ENCODE results near the gene LRRC58.
"Not testable (repeated sequence)": the region's sequence is repeated elsewhere in the genome, so short reads cannot be mapped to it uniquely, and the experiment has no call there.

Gene LRRC58

DNA sequence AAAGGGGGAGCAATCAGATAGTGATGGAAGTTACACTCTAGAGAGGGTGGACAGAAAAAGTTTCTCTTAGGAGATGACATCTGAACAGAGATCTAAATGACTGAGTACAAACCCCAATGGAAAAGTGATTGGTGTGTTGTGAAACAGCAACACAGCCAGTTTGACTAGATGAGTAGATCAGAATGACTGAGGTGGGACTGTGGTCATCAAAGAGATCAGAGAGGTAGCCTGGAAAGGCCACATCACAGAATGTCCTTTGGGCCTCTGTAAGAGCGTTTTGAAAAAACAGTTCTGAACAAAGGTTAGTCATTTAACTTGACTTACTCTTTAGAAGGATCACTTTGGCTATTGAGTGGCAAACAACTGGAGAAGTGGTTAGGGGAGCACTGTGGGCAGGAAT, 10.6 kb downstream of the LRRC58 start:
- DNase-seq: peak; percentile 6 to 7

- no peak for DNase-seq
Measured at GRCh38 chr3:120332646-120333045, 16.5 kb downstream of the LRRC58 start.

DNA sequence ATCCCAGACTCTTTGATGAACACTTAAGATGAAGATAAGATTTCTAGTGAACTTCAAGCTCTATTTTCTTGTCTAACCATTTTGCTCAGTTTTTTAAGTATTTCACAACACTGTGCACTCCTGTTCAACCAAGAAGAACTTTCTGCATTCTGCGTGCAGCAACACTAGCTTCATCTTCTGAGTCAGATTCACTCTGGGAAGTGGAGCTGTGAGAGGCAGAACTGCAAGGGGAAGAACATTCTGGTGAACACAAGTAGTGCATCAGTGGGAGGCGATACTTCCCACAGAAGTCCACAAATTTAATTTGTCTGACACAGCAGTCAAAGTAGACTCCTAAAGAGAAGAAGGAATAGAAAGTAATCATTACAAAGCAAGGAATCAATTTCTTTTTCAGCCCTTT, 18.1 kb downstream of the LRRC58 start:
- no peak for DNase-seq

- no peak for DNase-seq
Measured at GRCh38 chr3:120326784-120327183, 22.4 kb downstream of the LRRC58 start.

DNA sequence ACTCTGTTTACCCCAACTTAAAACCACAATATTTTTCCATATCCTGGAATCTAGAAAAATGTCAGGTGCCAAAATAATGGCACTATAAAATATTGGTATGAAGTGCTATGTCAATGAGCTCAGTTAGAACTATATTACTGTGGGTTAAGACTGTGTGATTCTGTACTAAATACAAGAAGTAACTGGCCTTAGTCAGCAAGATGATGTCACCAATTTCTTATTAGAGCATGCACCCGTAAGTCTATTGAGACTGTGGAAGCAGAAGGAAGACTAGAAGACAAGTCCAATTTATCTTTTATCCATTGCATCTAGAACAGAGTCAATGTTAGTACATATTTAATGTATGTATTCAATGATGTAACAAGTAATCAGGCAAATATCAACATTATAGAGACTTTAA, 25.0 kb downstream of the LRRC58 start:
- DNase-seq: no peak

DNA sequence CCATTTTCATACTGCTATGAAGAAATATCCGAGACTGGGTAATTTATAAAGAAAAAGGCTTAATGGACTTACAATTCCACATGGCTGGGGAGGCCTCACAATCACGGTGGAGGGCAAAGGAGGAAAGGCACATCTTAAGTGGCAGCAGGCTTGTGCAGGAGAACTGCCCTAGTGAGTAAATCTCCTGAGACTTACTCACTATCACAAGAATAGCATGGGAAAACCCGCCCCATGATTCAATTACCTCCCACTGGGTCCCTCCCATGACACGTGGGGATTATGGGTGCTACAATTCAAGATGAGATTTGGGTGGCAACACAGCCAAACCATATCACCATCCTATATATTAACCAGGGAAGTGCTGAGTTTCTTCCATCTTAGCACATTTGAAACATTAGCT, 25.4 kb downstream of the LRRC58 start:
- DNase-seq: peak in 1 of 2 donors; percentile 9

- DNase-seq: no peak
Measured at GRCh38 chr3:120311863-120312794, 37.0 kb downstream of the LRRC58 start.

DNA sequence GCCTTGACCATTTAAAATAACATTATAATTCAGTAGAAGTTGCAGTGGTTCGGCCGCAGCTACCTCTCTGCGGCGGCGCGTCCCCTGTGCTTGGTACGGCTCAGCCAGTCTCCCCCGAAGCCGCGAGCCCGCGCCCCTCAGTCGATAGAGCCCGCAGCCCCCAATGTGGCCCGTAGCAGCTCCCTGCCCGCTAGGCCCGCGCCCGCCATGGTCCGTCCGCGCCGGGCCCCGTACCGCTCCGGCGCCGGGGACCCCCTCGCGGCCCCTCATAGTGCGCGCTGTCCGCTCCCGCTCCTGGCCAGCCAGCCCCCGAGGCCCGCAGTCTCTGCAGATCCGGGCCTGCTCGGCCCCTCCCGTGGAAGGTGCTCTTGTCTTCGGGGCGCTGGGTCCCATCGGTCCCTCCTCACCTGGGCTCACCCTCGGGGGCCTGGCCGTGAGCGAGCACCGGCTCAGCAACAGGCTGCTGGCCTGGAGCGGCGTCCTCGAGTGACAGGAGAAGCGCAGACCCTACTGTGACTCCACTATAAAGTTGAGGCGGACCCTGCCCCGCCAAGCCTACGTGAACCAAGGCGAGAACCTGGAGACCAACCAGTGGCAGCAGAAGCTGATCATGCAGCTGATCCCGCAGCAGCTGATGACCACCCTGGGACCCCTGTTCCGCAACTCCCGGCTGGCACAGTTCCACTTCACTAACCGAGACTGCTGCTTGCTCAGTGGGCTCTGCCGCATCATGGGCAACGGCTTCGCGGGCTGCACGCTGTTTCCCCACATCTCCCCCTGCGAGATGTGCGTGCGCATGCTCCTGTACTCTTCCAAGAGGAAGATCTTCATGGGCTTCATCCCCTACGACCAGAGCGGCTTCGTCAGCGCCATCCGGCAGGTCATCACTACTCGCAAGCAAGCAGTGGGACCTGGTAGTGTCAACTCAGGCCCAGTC, 42.4 kb downstream of the LRRC58 start:
- DNase-seq: no peak

GRCh38 chr3:120304616-120305015, 44.5 kb downstream of the LRRC58 start:
- DNase-seq: no peak

GRCh38 chr3:120302361-120302760, 46.8 kb downstream of the LRRC58 start:
- no peak for DNase-seq

GRCh38 chr3:120300971-120301370, 48.2 kb downstream of the LRRC58 start:
- DNase-seq: no peak

- DNase-seq: no peak
Measured at GRCh38 chr3:120299403-120299802, 49.8 kb downstream of the LRRC58 start.

DNA sequence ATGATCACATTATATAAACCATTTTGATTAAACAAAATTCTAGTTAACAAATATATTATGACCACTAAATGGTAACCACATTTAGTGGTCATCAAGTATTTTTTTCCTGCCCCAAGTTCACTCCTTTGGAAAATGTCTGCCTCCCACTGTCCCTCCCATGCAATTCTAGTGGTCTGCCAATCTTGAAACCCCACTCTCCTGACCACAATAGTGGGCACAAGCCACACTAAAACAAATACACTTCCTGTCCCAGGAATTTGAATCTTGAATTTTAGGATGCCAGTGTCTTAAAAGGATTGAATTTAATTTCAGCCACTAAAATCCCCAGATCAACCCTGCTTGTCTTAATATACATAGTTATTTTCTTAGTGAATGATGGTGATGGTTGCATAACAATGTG, 50.2 kb downstream of the LRRC58 start:
- DNase-seq: no peak

GRCh38 chr3:120291552-120291951, 57.6 kb downstream of the LRRC58 start:
- DNase-seq: not testable (repeated sequence)

DNA sequence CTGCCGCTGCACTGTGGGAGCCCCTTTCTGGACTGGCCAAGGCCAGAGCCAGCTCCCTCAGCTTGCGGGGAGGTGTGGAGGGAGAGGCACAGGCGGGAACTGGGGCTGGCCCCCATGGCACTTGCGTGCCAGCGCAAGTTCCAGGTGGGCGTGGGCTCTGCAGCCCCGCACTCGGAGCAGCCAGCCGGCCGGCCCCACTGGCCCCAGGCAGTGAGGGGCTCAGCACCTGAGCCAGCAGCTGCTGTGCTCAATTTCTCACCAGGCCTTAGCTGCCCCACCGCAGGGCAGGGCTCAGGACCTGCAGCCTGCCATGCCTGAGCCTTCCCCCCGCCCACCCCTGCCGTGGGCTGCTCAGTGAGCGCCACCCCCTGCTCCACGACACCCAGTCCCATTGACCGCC, 59.5 kb downstream of the LRRC58 start:
- no peak for DNase-seq

- no peak for DNase-seq
Measured at GRCh38 chr3:120286465-120286864, 62.7 kb downstream of the LRRC58 start.

DNA sequence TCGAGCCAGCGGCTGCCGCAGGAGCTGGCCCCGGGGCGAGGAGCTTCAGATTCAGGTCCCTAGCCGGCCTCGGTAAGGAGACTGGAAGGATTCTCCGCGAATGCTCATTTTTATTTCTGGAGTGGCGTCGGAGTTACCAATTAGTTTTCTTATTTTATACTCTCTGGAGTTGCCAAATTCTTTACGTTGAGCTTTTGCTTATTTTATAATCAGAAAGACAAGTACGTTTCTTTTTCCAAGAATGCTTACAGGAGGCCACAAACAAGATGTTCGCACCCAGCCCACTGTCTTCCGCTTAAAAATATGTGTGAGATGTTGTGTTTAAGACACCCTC, 63.7 kb downstream of the LRRC58 start:
- DNase-seq: no peak

DNA sequence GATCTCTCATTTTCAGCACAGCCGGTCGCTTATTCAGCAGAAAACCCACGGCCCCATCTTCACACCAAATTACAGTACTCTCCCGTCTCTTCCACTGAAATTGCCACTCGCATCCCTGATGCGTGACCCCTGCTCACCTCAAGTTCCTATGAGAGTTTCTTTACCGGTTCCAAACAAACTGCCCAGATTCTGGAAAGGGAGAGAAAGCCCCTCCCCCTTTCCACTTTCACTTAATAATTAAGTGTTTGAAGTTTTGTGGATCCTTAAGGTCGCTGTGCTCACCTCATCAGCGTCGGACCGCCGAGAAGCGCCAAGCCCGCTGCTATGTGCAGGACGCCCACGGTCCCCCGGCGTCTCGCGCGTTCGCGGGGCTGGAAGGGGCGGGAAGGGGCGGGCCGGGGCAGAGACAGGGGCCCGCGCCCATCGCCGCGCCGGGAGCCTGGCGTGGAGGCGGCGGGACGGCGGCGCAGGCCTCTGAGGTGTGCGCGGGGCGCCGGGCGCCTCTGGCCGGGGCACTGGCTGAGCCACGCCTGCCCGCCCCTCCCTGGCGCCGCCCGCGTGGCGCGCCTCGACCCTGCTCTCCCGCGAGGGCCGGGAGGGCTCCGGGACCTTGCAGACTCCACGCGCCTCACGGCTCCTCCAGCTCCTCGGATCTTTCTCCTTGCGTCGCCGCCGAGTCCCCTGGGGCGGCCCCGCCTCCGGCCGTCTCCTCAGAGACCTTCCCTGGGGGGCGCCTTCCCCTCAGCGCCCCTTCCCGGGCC, 64.2 kb downstream of the LRRC58 start, which contains the start of gene GPR156:
TSS of gene GPR156 (minus strand) at position 476 of the 761 bp plus-strand sequence. CDS start 41,124 bp downstream, outside the sequence.
- DNase-seq: no peak

DNA sequence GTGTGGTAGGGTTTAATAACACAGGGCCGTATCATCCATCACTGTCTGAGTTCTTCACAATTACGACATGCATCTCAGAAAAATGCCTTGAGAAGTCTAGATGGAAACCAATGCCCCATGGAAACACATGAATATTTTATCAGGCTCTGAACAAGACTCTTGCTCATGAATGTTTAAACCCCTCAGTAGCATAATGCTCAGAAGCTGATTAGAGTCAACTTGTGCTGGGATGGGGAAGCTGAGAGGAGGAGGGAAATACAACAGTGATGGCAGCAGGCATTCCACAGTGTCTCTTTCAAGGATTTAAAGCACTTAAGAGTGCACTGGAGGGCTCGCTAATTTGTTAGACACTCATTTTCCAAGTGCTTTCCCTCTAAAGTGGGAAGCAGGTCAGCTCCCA, 67.9 kb downstream of the LRRC58 start:
- no peak for DNase-seq

GRCh38 chr3:120280566-120280965, 68.6 kb downstream of the LRRC58 start:
- DNase-seq: no peak

DNA sequence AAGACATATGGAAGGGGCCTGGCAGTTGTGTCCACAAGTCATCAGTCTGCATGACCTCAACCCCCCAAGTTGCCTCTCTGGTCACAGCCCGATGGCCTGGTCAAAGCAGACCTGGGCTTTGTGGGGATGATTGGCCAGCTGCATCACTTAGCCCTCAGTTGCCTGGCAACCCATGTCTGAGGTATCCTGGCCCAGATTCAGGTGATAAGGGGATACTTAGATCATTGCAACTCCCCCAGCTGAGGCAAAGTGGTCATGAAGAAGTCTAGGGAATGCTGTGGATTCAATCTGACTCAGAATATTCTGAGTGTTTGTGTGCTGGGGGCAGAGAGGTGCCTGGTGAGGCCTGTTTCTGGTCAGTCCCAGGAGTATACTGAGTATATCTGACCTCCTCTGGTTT, 69.1 kb downstream of the LRRC58 start:
- DNase-seq: no peak

GRCh38 chr3:120276767-120277166, 72.4 kb downstream of the LRRC58 start:
- DNase-seq: no peak

DNA sequence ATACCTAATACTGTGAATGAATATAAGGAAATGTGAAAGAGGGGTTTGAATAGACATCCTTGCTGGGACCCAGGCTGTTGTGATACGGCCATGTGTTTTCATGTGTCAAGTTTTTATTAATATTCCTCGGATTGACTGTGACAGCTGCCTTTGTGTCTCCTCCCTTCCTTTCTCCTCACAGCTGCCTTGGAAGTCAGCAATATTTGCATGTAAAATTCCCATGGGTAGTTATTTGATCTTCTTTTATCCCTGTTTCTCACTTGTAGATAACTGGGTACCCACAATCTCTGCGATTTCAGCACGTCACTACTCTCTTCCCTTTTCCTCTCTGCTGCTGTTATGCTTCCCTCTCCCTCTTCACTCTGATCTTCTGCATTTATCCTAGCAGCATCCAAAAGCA, 73.5 kb downstream of the LRRC58 start:
- DNase-seq: no peak

All from stimulated activated CD4-positive, alpha-beta T cell treated with anti-CD3 and anti-CD28 coated beads, Interleukin-2, amount 100 ng/mL, for 48 hours (primary cell).